Measurements from ENCODE around the gene ZNF598.

The ZNF598 gene

GRCh38 chr16:2032285-2033056 is 22.9 kb upstream of the ZNF598 start:
- no peak for DNase-seq
- in situ Hi-C loops (cut with HindIII; ENCODE audit: low pct_ligation_motif_present, low pct_unique_long_range_greater_than_20kb, low sequenced_read_pairs) = loop anchor here (10.0 kb wide), 1 partner anchor 132 kb away; no protein-coding TSS in a partner anchor

GRCh38 chr16:2031081-2031577 is 21.5 kb upstream of the ZNF598 start:
- no peak for DNase-seq
- in situ Hi-C loops (cut with HindIII; ENCODE audit: low pct_ligation_motif_present, low pct_unique_long_range_greater_than_20kb, low sequenced_read_pairs) = loop anchor here (10.0 kb wide), 1 partner anchor 134 kb away; no protein-coding TSS in a partner anchor

GRCh38 chr16:2030036-2030435 is 20.4 kb upstream of the ZNF598 start:
- no peak for DNase-seq
- in situ Hi-C loops (cut with HindIII; ENCODE audit: low pct_ligation_motif_present, low pct_unique_long_range_greater_than_20kb, low sequenced_read_pairs) = loop anchor here (10.0 kb wide), 1 partner anchor 135 kb away; no protein-coding TSS in a partner anchor

GRCh38 chr16:2029350-2029749 is 19.7 kb upstream of the ZNF598 start:
- no peak for DNase-seq
- in situ Hi-C loops (cut with HindIII; ENCODE audit: low pct_ligation_motif_present, low pct_unique_long_range_greater_than_20kb, low sequenced_read_pairs) = no loop called here

- DNase-seq = no peak
- in situ Hi-C loops (cut with HindIII; ENCODE audit: low pct_ligation_motif_present, low pct_unique_long_range_greater_than_20kb, low sequenced_read_pairs) = no loop called here
These were observed 19.1 kb upstream of the ZNF598 start for GRCh38 chr16:2028620-2029220.

- DNase-seq = no peak
- in situ Hi-C loops (cut with HindIII; ENCODE audit: low pct_ligation_motif_present, low pct_unique_long_range_greater_than_20kb, low sequenced_read_pairs) = no loop called here
These were observed 18.5 kb upstream of the ZNF598 start for GRCh38 chr16:2028146-2028545.

GRCh38 chr16:2027024-2028010 is 17.7 kb upstream of the ZNF598 start:
- no peak for DNase-seq
- in situ Hi-C loops (cut with HindIII; ENCODE audit: low pct_ligation_motif_present, low pct_unique_long_range_greater_than_20kb, low sequenced_read_pairs) = no loop called here

GRCh38 chr16:2026461-2027023 is 16.9 kb upstream of the ZNF598 start, which contains the start of gene NHERF2:
NHERF2 (plus strand) TSS chr16:2026902; CDS start chr16:2027006, 104 bp downstream.
- DNase-seq = peak; percentile 41
- in situ Hi-C loops (cut with HindIII; ENCODE audit: low pct_ligation_motif_present, low pct_unique_long_range_greater_than_20kb, low sequenced_read_pairs) = no loop called here

GRCh38 chr16:2025878-2026460 is 16.3 kb upstream of the ZNF598 start:
- DNase-seq = no peak
- in situ Hi-C loops (cut with HindIII; ENCODE audit: low pct_ligation_motif_present, low pct_unique_long_range_greater_than_20kb, low sequenced_read_pairs) = no loop called here

- in situ Hi-C loops (cut with HindIII; ENCODE audit: low pct_ligation_motif_present, low pct_unique_long_range_greater_than_20kb, low sequenced_read_pairs) = no loop called here
These were observed 15.6 kb upstream of the ZNF598 start for GRCh38 chr16:2025251-2025650.

GRCh38 chr16:2024032-2024420 is 14.4 kb upstream of the ZNF598 start:
- in situ Hi-C loops (cut with HindIII; ENCODE audit: low pct_ligation_motif_present, low pct_unique_long_range_greater_than_20kb, low sequenced_read_pairs) = no loop called here
- no peak for DNase-seq

More at GRCh38 chr16:2025251-2025650, 15.6 kb upstream of the ZNF598 start:
- no peak for DNase-seq

- in situ Hi-C loops (cut with HindIII; ENCODE audit: low pct_ligation_motif_present, low pct_unique_long_range_greater_than_20kb, low sequenced_read_pairs) = no loop called here
These were observed 13.7 kb upstream of the ZNF598 start for GRCh38 chr16:2023092-2024031.

GRCh38 chr16:2022723-2023091 is 13.1 kb upstream of the ZNF598 start:
- peak; percentile 79 for DNase-seq
- in situ Hi-C loops (cut with HindIII; ENCODE audit: low pct_ligation_motif_present, low pct_unique_long_range_greater_than_20kb, low sequenced_read_pairs) = no loop called here

More at GRCh38 chr16:2023092-2024031, 13.7 kb upstream of the ZNF598 start:
- peak; percentile 90 for DNase-seq

- DNase-seq = no peak
- in situ Hi-C loops (cut with HindIII; ENCODE audit: low pct_ligation_motif_present, low pct_unique_long_range_greater_than_20kb, low sequenced_read_pairs) = no loop called here
These were observed 10.6 kb upstream of the ZNF598 start for GRCh38 chr16:2019921-2020831.

GRCh38 chr16:2019518-2019920 is 9.9 kb upstream of the ZNF598 start, which contains the start of gene NPW:
NPW (plus strand) TSS chr16:2019785.
- in situ Hi-C loops (cut with HindIII; ENCODE audit: low pct_ligation_motif_present, low pct_unique_long_range_greater_than_20kb, low sequenced_read_pairs) = no loop called here
- DNase-seq = no peak

GRCh38 chr16:2016407-2016922 is 6.8 kb upstream of the ZNF598 start:
- no peak for DNase-seq
- in situ Hi-C loops (cut with HindIII; ENCODE audit: low pct_ligation_motif_present, low pct_unique_long_range_greater_than_20kb, low sequenced_read_pairs) = no loop called here
